ENCODE data around the gene MARCHF2.
"Not testable (repeated sequence)": the region's sequence is repeated elsewhere in the genome, so short reads cannot be mapped to it uniquely, and the experiment has no call there.

MARCHF2 gene

DNA sequence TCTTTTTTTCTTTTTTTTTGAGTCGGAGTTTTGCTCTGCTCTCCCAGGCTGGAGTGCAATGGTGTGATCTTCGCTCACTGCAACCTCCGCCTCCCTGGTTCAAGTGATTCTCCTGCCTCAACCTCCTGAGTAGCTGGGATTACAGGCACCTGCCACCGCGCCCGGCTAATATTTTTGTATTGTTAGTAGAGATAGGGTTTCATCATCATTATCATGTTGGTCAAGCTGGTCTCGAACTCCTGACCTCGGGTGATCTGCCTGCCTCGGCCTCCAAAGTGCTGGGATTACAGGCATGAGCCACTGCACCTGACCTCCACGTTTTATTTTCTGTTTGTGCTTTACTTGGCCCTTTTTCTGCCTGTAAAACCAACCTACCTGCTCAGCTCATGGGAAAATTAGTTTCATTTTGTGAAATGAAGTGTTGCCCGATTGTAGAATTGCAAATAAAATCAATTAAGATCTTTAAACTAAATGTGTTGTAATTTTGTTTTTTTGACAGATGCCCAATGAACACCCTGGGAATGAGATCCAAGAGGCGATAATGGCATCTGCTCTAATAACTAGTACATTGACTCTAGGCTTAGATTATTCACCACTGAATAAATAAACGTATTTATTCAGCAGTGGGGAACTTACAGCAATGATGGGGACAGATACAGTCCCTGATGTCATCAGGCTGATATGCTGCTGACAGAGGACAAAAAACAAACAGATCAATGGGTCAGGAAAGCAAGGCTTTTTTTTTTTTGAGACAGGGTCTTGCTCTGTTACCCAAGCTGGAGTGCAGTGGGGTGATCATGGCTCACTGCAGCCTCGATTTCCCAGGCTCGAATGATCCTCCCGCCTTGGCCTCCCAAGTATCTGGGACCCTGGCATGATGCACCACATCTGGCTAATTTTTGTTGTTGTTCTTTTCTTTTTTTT is 25.2 kb upstream of the MARCHF2 start:
- no peak for DNase-seq

DNA sequence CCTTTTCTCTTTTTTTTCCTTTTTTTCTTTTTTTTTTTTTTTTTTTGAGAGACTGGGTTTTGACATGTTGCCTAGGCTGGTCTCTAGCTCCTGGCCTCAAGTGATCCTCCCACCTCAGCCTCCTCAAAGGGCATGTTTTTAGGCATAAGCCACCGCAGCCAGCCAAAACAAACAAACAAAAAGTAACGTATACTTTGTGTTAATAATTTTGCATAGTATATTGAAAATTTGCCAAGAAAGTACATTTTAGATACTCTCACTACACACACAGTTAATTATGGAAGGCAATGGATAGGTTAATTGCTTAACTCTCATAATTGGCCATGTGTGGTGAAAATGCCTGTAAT is 24.5 kb upstream of the MARCHF2 start:
- DNase-seq: no peak

DNA sequence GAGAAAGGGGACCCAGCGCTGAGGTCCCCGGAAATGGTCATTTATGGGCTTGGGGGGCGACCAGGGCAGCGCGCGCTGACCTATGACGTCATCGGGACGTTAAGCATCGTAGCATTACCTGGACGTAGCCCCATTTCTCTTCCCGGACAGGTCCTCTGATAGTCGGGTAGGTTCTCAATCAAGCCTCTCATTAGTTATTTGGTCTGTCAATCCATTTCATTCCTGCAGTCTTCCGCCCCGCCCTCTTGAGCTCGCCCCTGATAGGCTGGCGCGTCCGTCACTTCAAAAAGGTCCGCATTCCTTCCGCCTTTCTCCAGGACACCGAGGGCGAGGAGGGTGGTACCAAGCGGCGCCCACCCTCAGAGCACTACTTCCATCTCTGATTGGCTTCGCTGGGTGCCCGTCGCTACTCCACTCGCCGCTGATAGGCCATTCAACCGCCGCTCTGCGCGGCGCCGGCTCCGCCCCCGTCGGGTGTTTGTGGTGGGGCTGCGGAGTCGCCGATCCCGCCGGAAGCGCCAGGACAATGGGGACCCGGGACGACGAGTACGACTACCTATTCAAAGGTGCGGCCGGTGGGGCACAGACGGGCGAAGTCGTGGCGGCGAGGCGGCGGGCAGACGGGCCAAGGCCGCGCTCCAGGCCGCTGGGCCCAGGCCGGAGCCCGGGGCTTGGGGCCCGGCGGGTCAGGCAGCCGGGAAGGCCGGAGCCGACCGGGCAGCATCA is 23.1 kb upstream of the MARCHF2 start, which contains the start of gene RAB11B:
RAB11B (plus strand) TSS at position 470 of the 726 bp plus-strand sequence; CDS start at position 527, 57 bp downstream.
- DNase-seq: peak; percentile 100

DNA sequence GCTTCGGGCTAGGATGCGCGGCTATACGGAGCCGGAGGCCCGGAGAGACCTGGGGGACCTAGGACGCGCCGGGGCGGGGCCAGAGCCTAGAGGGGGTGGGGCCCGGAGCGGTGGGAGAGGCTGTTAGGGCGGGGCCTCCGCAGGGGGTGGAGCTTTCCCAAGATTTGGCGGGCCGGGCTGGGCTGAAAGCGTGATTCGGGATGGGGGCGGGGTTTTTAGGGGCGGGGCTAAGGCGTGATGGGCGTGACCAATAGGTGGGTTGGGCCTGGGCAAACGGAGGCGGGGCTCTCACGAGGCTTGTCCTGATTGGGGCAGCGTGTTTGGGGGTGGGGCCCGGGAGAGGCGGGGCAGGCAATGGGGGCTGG is 22.5 kb upstream of the MARCHF2 start:
- DNase-seq: peak; percentile 93

DNA sequence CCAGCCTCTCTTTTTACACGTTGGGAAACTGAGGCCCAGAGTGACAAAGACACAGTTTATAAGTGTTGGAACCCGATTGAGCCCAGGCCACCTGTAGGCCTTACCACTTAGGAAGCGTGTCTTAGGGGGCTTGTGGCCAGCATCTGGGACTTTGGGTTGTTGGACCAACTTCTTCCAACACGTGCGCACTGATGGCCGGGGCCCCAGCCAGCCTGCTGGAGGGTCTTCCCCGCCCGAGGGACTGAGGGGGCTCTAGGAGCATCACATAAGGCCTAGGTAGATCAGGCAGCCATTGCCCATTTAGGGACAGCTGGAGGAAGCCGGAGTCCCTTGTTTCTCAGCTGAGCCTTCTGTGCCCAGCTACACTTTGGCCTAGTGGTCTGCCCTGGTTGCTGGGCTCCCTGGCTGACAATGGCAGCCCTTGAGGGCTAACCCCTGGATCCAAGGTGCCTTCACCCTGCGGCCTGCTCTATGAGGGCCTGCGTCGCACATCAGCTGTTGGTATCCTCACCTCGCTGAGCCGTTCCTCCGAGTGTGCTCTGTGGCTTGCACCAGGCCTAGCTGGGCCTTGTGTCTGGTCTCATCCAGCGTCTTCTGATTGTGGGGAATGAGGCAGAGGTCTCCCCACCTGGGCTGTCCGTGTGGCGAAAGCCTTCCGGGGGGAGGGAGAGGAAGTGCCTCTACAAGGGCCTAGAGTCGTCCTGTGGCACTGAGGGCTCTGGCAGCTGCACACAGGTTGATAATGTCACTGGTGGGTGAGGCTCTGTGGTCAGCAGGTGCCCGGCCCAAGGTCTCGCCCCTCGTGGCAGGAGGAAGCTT is 21.7 kb upstream of the MARCHF2 start:
- DNase-seq: no peak

DNA sequence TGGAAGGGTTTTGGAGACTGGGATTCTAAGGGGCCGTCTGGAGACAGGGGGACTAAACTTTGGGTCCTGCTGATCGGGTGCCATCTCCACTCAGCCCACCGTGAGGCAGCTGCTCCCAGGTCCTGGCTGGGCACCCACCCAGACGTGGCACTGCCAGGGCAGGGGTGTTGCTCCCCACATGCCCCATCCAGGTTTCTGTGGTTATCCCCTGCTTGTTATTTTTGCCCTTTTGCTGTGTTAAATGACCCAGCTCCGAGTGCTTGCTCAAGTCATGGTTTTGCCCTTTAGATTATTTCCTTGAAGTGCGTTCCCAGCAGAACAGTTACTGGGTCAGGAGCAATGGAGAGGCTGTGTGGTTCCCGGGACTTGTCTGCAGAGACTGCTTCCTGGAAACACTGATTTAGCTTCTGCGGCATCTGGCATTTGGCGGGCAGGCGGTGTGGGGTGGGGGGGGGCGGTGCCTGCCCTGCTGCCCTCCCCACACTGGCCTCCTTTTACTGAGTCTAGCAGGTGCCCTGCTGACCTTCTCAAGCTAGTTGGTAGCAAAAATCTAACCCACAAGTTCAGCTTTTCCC is 21.0 kb upstream of the MARCHF2 start:
- no peak for DNase-seq

DNA sequence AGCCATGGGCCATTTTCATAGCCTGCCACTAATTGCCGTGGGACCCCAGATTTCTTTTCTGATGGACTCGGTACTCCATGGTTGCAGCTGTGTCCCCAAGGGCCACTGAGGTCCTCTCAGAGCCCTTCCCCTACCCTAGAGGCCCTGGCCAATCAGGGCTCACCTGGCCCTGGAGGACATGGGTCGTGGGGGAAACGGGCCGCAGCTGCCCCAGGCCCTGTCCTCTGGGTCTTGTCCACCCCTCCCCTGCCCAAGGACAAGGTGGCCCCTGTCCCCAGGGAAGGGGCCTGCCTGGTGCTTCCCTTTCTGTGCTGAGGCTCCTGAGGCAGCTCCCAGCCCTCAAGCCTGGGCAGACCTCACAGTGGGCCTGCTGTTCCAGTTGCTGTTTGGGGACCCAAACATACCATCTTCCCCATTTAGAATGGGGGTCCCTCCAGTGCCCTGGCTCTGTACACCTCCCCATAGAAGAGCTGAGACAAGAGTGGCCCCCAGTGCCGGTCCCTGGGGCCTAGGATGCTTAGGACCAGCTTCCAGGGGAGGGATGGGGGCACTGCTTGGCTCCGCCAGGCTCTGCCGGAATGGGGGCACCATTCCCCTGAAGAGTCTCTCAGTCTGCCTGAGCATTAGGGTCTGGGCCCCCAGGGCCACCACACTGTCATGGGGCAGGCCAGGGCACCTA is 19.8 kb upstream of the MARCHF2 start:
- no peak for DNase-seq

- no peak for DNase-seq
These were observed 19.2 kb upstream of the MARCHF2 start for GRCh38 chr19:8393871-8394250.

GRCh38 chr19:8395621-8396082 is 17.5 kb upstream of the MARCHF2 start:
- no peak for DNase-seq

DNA sequence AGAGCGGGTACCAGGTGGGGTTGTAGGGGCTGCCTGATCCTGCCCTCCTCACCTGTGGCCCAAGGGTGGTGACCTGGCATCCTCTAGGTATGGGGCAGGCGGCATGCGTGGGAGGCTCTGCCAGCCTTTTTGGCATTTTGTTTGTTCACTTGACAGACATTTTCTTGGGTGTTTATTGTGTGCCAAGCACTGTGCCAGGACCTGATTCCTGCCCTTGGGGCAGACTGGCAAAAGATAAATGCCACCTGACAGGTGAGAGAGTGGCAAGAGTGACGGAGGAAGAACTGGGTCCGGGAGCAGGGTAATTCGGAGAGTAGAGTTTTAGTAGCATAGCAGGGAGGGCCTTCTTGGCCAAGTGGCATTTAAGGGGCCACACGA is 16.9 kb upstream of the MARCHF2 start:
- DNase-seq: no peak

- DNase-seq: peak; percentile 13
These were observed 16.4 kb upstream of the MARCHF2 start for GRCh38 chr19:8396563-8397203.

- DNase-seq: no peak
These were observed 15.8 kb upstream of the MARCHF2 start for GRCh38 chr19:8397271-8397670.

DNA sequence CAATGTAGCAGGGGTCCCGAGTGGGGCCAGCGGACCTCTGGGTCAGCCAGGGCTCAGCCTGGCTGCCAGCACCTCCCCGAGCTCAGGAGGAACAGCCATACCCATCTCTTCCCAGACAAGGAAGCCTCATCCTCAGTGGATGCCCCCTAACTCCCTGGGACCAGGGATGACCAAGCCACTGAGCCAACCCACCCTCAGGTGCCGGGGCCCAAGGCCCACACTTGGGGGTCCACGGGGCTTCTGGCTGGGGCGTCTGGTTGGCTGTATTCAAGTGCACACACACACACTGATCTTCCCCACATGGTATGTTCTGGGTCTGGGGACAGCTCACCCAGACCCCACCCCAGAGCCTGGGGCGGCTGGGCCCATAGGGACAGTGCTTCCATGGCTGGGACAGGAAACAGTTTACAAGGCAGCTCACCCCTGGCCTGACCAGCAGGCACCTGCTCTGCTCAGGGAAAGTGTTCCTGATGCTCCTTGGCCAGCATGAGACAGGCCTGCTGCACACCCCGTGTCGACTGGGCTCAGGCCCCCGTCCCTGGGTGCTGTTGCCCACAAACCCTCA is 15.3 kb upstream of the MARCHF2 start:
- DNase-seq: no peak

DNA sequence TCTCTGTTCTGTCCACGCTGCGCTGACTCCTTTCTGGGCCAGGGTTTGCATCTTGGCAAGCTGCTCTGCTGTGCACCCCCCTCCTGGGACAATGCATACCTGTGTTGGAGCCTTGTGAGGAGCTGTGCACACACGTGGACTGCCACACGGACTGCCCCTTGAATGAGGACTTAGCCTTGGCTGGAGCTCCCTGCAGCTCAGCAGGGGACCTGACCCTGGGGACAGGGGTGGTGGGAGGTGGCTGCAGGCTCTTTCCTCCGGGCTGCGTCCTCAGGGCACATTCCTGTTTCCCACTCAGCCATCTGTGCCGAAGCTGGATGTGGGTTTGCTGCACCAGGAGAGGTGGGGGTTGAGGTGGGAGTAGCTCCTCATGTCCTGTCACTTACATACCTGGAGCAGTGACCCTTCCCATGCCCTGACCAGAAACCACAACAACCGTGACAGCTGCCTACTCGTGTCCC is 14.8 kb upstream of the MARCHF2 start:
- no peak for DNase-seq

DNA sequence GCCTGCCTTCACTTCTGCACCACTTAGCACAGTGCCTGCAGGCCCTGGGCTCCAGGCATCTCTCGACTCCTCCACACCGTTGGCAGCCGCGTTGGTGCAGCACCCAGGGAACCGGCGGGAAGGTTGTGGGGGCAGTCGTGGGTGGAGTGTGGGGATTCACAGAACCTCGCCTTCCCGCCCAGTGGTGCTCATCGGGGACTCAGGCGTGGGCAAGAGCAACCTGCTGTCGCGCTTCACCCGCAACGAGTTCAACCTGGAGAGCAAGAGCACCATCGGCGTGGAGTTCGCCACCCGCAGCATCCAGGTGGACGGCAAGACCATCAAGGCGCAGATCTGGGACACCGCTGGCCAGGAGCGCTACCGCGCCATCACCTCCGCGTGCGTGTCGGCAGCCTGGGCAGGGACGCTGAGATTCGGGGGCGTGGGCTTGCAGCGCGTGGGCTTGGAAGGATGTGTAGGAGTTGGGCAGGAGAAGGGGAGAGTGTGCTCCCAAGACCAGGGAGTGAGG is 13.4 kb upstream of the MARCHF2 start:
- DNase-seq: no peak

DNA sequence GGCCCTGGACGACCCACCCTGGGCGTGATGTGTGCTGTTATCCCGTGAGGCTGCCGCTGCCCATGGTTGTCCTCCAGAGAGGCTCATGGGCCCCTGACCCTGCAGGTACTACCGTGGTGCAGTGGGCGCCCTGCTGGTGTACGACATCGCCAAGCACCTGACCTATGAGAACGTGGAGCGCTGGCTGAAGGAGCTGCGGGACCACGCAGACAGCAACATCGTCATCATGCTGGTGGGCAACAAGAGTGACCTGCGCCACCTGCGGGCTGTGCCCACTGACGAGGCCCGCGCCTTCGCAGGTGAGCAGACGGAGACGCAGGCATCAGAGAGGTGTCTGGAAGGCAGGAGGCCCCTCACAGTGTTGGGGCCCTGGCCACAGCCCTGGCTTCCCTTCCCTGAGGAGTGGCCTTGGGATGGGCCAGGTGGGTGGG is 11.1 kb upstream of the MARCHF2 start:
- no peak for DNase-seq

GRCh38 chr19:8403098-8403819 is 9.8 kb upstream of the MARCHF2 start:
- DNase-seq: no peak

GRCh38 chr19:8403820-8404109 is 9.3 kb upstream of the MARCHF2 start:
- DNase-seq: no peak

- no peak for DNase-seq
These were observed 8.5 kb upstream of the MARCHF2 start for GRCh38 chr19:8404391-8405151.

DNA sequence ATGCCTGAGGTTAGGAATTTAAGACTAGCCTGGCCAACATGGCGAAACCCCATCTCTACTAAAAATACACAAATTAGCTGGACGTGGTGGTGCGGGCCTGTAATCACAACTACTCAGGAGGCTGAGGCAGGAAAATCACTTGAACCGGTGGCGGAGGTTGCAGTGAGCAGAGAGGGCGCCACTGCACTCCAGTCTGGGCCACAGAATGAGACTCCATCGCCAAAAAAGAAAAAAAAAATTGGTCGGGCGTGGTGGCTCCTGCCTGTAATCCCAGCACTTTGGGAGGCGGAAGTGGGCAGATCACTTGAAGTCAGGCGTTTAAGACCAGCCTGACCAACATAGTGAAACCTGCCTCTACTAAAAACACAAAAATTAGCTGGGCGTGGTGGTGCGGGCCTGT is 2.4 kb upstream of the MARCHF2 start:
- DNase-seq: not testable (repeated sequence)

All from NCI-H345 (cell line).